ENCODE data around the gene TMEM129. TPM values are rescaled to one million over a fixed set of nuclear protein-coding genes. Genes with fewer than 3 reads are reported as not detected.

TMEM129 gene
- total RNA-seq, 1 donor from 2014 or later: 31.2 TPM

- ATAC-seq (no peak), DNase-seq (no peak)
- intact Hi-C loops (cut with micrococcal nuclease): no loop called here
These were observed 38.7 kb upstream of the TMEM129 start for GRCh38 chr4:1759818-1760223.

DNA sequence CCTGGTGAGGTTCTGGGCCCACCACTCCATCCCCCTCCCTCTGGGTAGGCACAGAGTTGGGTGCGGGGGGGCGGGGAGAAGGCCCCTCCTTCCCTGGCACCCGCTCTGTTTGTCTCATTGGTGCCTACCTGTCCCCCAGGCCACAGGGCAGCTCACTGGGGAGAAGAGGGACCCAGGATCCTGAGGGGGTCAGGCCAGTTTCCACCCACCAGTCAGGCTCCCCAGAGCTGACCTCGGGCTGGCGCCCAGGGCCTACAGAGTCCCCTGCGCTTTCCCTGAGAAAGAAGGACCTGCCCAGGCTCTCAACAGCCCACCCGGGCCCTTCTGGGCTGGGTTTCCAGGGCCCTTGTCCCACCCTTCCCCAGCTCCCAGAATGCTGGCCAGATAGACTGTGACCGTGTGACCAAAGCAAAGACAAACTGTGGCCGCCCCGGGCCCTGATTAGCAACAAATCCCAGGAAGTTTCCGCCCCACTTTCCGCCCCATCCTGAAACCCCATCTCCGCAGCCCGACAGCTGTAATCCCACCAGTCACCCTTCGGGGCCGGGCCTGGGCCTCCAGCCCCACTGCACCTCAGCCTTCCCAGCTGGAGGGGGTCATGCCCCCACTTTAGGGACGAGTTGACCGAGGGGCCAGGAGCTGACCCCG lies 38.2 kb upstream of the TMEM129 start:
- ATAC-seq (no peak), DNase-seq (no peak)
- intact Hi-C loops (cut with micrococcal nuclease): no loop called here

DNA sequence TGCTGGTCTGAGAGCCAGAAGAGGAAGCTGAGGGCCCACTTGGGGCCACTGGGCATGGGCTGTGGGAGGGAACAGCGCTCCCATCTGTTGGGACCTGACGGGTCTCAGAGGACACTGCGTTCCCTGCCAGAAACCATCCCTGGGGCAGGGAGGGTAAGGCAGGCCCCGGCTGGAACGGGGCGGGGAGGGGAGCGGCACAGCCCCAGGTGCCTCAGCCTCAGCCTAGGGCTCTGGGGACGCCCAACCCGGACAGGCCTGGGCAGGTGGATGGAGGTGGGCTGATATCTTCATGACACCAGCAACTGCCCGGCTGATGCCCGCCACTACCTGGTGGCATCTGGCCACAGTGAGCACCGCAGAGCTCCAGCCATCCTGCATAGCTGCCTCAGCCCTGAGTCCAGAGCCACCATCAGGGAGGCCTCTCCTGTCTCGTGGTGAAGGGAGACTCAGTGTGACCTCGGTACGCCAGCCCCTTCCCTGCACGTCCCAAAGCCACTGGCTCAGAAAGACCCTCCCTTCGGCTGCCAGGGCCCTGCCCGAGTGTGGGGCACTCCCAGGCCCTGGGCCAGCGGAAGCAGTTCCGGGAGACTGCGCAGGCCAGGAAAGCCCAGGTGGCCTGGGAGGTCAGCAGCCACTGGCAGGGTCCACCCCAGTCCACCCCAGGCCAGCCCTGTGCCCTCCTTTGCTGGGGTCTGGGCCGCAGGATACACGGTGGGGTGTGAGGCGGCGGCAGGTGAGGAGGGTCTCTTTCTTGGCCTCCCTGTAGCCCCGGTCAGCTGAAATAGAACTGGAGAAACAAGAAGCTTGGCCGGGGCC lies 37.4 kb upstream of the TMEM129 start:
- intact Hi-C loops (cut with micrococcal nuclease): no loop called here
- no peak for DNase-seq
- no peak for ATAC-seq

- intact Hi-C loops (cut with micrococcal nuclease): no loop called here
- ATAC-seq (no peak), DNase-seq (no peak)
These were observed 36.7 kb upstream of the TMEM129 start for GRCh38 chr4:1757836-1758235.

DNA sequence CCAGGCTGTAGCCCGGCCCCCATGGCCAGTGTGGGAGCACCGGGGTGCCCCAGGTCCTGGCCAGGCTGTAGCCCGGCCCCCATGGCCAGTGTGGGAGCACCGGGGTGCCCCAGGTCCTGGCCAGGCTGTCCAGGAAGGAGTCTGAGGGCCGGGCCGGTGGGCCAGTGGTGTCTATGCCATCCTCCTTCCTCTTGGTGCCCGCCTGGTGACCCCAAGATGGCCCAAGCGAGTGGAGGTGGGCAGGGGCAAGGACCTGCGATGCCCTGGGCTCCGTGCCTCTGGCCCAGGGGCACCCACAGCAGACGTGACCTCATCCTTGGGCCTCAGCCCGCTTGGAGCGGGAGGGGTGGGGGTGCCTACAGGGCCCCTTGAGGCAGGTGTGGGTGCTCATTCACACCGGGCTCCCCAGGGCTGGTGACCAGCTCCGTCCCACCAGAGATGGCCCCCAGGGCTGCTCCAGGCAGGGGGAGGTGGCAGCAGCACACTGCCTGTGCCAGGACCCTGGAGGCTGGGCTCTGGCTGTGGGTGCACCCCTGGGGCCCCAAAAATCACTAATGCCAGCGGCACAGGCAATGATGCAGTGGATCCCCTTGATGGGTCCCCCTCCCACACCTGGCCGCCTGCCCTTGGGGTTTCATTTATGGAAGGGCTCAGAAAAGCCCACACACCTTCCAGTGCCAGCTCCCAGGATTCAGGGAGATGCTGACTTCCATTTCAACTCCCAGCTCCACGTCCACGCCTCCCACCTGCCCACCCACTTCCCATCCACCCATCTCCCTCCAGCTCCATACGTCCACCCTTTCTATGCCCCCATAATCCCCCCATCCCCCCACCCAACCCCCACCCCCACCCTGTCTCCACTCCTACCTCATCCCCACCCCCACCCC lies 36.0 kb upstream of the TMEM129 start:
- ATAC-seq: no peak
- no peak for DNase-seq
- intact Hi-C loops (cut with micrococcal nuclease): no loop called here

- intact Hi-C loops (cut with micrococcal nuclease): no loop called here
- no peak for ATAC-seq
These were observed 35.0 kb upstream of the TMEM129 start for GRCh38 chr4:1756079-1756478.

GRCh38 chr4:1755297-1755696 lies 34.2 kb upstream of the TMEM129 start:
- intact Hi-C loops (cut with micrococcal nuclease): no loop called here
- ATAC-seq: no peak
- no peak for DNase-seq

More at GRCh38 chr4:1756079-1756478, 35.0 kb upstream of the TMEM129 start:
- DNase-seq: no peak

DNA sequence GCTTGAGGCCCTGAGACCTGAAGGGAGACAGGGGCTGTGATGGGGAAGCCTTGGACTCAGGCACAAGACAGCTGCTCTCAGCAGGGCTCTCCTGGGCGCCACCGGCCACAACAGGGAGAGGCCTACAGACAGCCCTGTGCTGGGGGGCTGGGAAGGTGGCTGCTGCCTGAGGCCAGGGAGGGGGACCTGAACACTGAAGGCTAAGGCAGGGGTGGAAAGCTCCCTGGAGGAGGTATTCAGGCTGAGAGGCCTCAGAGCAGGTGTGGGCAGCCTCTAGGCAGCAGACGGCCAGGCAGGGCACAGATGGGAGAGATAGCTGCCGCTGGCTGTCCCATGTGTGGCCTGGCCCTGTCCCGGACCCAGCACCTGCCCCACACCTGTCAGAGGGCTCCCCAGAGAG lies 33.2 kb upstream of the TMEM129 start:
- DNase-seq: no peak
- no peak for ATAC-seq
- intact Hi-C loops (cut with micrococcal nuclease): no loop called here

GRCh38 chr4:1753697-1754311 lies 32.7 kb upstream of the TMEM129 start:
- ATAC-seq (no peak), DNase-seq (no peak)
- intact Hi-C loops (cut with micrococcal nuclease): no loop called here

- no peak for DNase-seq
- intact Hi-C loops (cut with micrococcal nuclease): no loop called here
- ATAC-seq: no peak
These were observed 32.2 kb upstream of the TMEM129 start for GRCh38 chr4:1753294-1753696.

DNA sequence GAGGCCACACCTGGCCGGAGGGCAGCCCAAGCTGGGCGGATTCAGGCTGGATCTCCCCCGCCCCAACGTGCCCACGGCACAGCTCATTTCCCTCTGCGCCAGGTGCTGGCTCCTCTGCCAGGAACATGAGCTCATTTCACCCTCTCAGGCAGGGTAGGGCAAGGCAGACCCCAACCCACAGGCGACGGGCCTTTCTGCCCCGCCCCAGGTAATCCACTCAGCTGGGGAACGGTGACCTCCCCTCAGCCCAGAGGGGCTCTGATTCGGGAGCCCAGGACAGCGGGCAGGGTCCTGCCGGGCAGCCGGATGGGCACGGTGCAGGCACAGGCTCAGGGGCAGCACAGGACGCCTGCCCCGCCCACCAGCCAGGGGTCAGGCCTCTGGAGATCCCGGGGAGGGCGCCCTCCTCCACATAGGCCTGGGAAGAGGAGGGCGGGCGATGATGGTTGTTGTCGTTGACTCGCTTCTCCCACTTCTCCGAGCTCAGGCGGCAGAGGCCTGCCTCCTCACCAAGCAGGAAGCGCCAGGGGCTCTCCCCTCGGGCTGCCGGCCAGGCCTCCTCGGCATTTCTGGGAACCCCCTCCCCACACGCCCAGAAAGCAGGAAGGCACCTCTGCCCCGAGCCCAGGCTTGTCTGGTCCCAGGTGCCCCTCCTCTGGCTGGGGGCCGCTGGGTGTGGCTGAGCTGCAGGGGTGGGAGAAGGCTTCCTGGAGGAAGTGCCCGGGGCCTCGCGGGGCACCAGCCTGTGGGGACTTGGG lies 31.3 kb upstream of the TMEM129 start:
- DNase-seq (no peak), ATAC-seq (peak; percentile 11)
- intact Hi-C loops (cut with micrococcal nuclease): no loop called here

- ATAC-seq (no peak), DNase-seq (no peak)
- intact Hi-C loops (cut with micrococcal nuclease): no loop called here
These were observed 30.8 kb upstream of the TMEM129 start for GRCh38 chr4:1751919-1752283.

GRCh38 chr4:1751155-1751918 lies 30.2 kb upstream of the TMEM129 start:
- no peak for DNase-seq
- intact Hi-C loops (cut with micrococcal nuclease): no loop called here
- ATAC-seq: no peak

- intact Hi-C loops (cut with micrococcal nuclease): no loop called here
- no peak for ATAC-seq
- DNase-seq: no peak
These were observed 29.4 kb upstream of the TMEM129 start for GRCh38 chr4:1750381-1751154.

- no peak for ATAC-seq
- intact Hi-C loops (cut with micrococcal nuclease): loop anchor here (10.0 kb wide), 1 partner anchor 65 kb away; no protein-coding TSS in a partner anchor
- DNase-seq: no peak
These were observed 28.7 kb upstream of the TMEM129 start for GRCh38 chr4:1749826-1750225.

DNA sequence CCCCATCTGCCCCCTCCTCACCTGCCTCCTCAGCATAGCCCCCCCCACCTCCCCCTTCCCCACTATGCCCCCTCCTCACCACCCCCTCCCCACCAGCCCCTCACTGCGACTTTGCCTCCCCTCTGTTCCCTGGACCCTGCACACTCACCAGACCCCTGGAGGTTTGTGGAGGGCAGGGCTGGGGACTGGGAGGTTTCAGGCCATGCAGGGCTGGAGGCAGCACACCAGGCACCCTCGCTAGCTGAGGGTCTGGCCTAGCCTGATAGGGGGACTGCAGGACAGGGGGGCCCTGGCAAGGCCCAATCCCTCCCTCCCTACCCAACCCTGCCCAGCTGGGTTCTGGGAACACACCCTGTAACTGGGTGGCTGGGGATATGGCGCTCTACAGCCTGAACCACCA lies 28.2 kb upstream of the TMEM129 start:
- no peak for ATAC-seq
- intact Hi-C loops (cut with micrococcal nuclease): loop anchor here (10.0 kb wide), 1 partner anchor 65 kb away; no protein-coding TSS in a partner anchor

GRCh38 chr4:1748465-1748995 lies 27.4 kb upstream of the TMEM129 start:
- ATAC-seq: peak; percentile 49
- intact Hi-C loops (cut with micrococcal nuclease): loop anchor here (10.0 kb wide), 1 partner anchor 66 kb away; no protein-coding TSS in a partner anchor
- DNase-seq: peak; percentile 82

More for the DNA sequence above, 28.2 kb upstream of the TMEM129 start:
- no peak for DNase-seq

Data from left ventricle myocardium superior (tissue), 1 donor.